ENCODE data around the gene BST1. TPM values are rescaled to one million over a fixed set of nuclear protein-coding genes. Genes with fewer than 3 reads are reported as not detected.

The BST1 gene
- total and polyA plus RNA-seq, 3 experiments from 2014 or later = 0.39 to 0.48 (median 0.44) TPM

- no peaks in the 10 kb centered on the region for H3K27me3 ChIP-seq (ENCODE audit: insufficient read depth, low read length, poor library complexity, severe bottlenecking)
- Mint-ChIP-seq H3K4me3 (no peak overlapping the region), H3K9me3 (no peaks in the 10 kb centered on the region), H3K36me3 (no peaks in the 10 kb centered on the region), H3K27me3 (peaks cover 3 to 4% of the 10 kb centered on the region in 2 donors), H3K27ac (no peak overlapping the region), H3K4me1 (no peaks in the 10 kb centered on the region)
- no peaks in the 10 kb centered on the region for H3K36me3 ChIP-seq (ENCODE audit: insufficient read depth, low read length)
- no peak overlapping the region for H3K4me3 ChIP-seq (ENCODE audit: low read length)
- no peak for DNase-seq
- POLR2A ChIA-PET = no interaction called here
- H3K4me1 ChIP-seq (ENCODE audit: insufficient read depth, low read length) = no peaks in the 10 kb centered on the region
- CTCF ChIA-PET = no interaction called here
- no peaks in the 10 kb centered on the region for H3K9me3 ChIP-seq (ENCODE audit: low read length)
- no peak overlapping the region for H3K27ac ChIP-seq (ENCODE audit: low read depth, low read length)
Measured at GRCh38 chr4:15716115-15716514, 13.2 kb downstream of the BST1 start.

GRCh38 chr4:15717086-15717485, 14.2 kb downstream of the BST1 start:
- no peak overlapping the region for H3K4me3 Mint-ChIP-seq
- ChIA-PET CTCF (no interaction called here), POLR2A (no interaction called here)
- Histone ChIP-seq H3K27me3 (ENCODE audit: insufficient read depth, low read length, poor library complexity, severe bottlenecking) (no peaks in the 10 kb centered on the region), H3K4me3 (ENCODE audit: low read length) (no peak overlapping the region), H3K27ac (ENCODE audit: low read depth, low read length) (no peak overlapping the region), H3K9me3 (ENCODE audit: low read length) (no peaks in the 10 kb centered on the region), H3K4me1 (ENCODE audit: insufficient read depth, low read length) (no peaks in the 10 kb centered on the region), H3K36me3 (ENCODE audit: insufficient read depth, low read length) (no peaks in the 10 kb centered on the region)
- H3K9me3 Mint-ChIP-seq = no peaks in the 10 kb centered on the region
- no peak for DNase-seq
- no peak overlapping the region for H3K27ac Mint-ChIP-seq
- H3K36me3 Mint-ChIP-seq = no peaks in the 10 kb centered on the region
- no peaks in the 10 kb centered on the region for H3K4me1 Mint-ChIP-seq
- H3K27me3 Mint-ChIP-seq = peaks cover 3 to 4% of the 10 kb centered on the region in 2 donors

GRCh38 chr4:15717657-15718416, 15.0 kb downstream of the BST1 start:
- no peaks in the 10 kb centered on the region for H3K36me3 Mint-ChIP-seq
- POLR2A ChIA-PET = no interaction called here
- Histone ChIP-seq H3K4me1 (ENCODE audit: insufficient read depth, low read length) (no peaks in the 10 kb centered on the region), H3K27ac (ENCODE audit: low read depth, low read length) (no peak overlapping the region), H3K4me3 (ENCODE audit: low read length) (no peak overlapping the region), H3K36me3 (ENCODE audit: insufficient read depth, low read length) (no peaks in the 10 kb centered on the region), H3K9me3 (ENCODE audit: low read length) (no peaks in the 10 kb centered on the region), H3K27me3 (ENCODE audit: insufficient read depth, low read length, poor library complexity, severe bottlenecking) (no peaks in the 10 kb centered on the region)
- CTCF ChIA-PET = no interaction called here
- no peaks in the 10 kb centered on the region for H3K9me3 Mint-ChIP-seq
- H3K4me1 Mint-ChIP-seq = no peaks in the 10 kb centered on the region
- peak overlapping the region in 1 of 8 donors; percentile 83 for H3K27ac Mint-ChIP-seq
- H3K4me3 Mint-ChIP-seq = no peak overlapping the region
- H3K27me3 Mint-ChIP-seq = peaks cover 1 to 3% of the 10 kb centered on the region in 2 donors
- DNase-seq = no peak

- Mint-ChIP-seq H3K4me3 (no peak overlapping the region), H3K27ac (no peak overlapping the region), H3K27me3 (peaks cover 0 to 3% of the 10 kb centered on the region in 2 donors), H3K9me3 (no peaks in the 10 kb centered on the region), H3K36me3 (no peaks in the 10 kb centered on the region), H3K4me1 (no peaks in the 10 kb centered on the region)
- H3K36me3 ChIP-seq (ENCODE audit: insufficient read depth, low read length) = no peaks in the 10 kb centered on the region
- POLR2A ChIA-PET = no interaction called here
- no peaks in the 10 kb centered on the region for H3K9me3 ChIP-seq (ENCODE audit: low read length)
- H3K4me3 ChIP-seq (ENCODE audit: low read length) = no peak overlapping the region
- CTCF ChIA-PET = no interaction called here
- no peak for DNase-seq
- no peaks in the 10 kb centered on the region for H3K27me3 ChIP-seq (ENCODE audit: insufficient read depth, low read length, poor library complexity, severe bottlenecking)
- no peaks in the 10 kb centered on the region for H3K4me1 ChIP-seq (ENCODE audit: insufficient read depth, low read length)
- H3K27ac ChIP-seq (ENCODE audit: low read depth, low read length) = no peak overlapping the region
Measured at GRCh38 chr4:15718465-15718864, 15.6 kb downstream of the BST1 start.

- Histone ChIP-seq H3K27ac (ENCODE audit: low read depth, low read length) (no peak overlapping the region), H3K4me3 (ENCODE audit: low read length) (no peak overlapping the region), H3K36me3 (ENCODE audit: insufficient read depth, low read length) (no peaks in the 10 kb centered on the region), H3K9me3 (ENCODE audit: low read length) (no peaks in the 10 kb centered on the region), H3K4me1 (ENCODE audit: insufficient read depth, low read length) (no peaks in the 10 kb centered on the region), H3K27me3 (ENCODE audit: insufficient read depth, low read length, poor library complexity, severe bottlenecking) (no peaks in the 10 kb centered on the region)
- no peak for DNase-seq
- H3K4me3 Mint-ChIP-seq = no peak overlapping the region
- H3K27me3 Mint-ChIP-seq = peaks cover 0 to 3% of the 10 kb centered on the region in 2 donors
- CTCF ChIA-PET = interaction anchor here (1.7 kb wide), 1 partner anchor 10 kb away, joined by 6 read pairs; no protein-coding TSS in a partner anchor
- no peaks in the 10 kb centered on the region for H3K36me3 Mint-ChIP-seq
- no peaks in the 10 kb centered on the region for H3K9me3 Mint-ChIP-seq
- POLR2A ChIA-PET = no interaction called here
- H3K27ac Mint-ChIP-seq = no peak overlapping the region
- H3K4me1 Mint-ChIP-seq = no peaks in the 10 kb centered on the region
Measured at GRCh38 chr4:15718959-15719358, 16.1 kb downstream of the BST1 start.

- Mint-ChIP-seq H3K27ac (no peak overlapping the region), H3K4me1 (no peaks in the 10 kb centered on the region), H3K4me3 (no peak overlapping the region), H3K27me3 (peaks cover 0 to 3% of the 10 kb centered on the region in 2 donors), H3K9me3 (no peaks in the 10 kb centered on the region), H3K36me3 (no peaks in the 10 kb centered on the region)
- H3K9me3 ChIP-seq (ENCODE audit: low read length) = no peaks in the 10 kb centered on the region
- POLR2A ChIA-PET = no interaction called here
- DNase-seq = no peak
- no peaks in the 10 kb centered on the region for H3K36me3 ChIP-seq (ENCODE audit: insufficient read depth, low read length)
- H3K4me3 ChIP-seq (ENCODE audit: low read length) = no peak overlapping the region
- CTCF ChIA-PET = interaction anchor here (1.7 kb wide), 1 partner anchor 10 kb away, joined by 6 read pairs; no protein-coding TSS in a partner anchor
- H3K27ac ChIP-seq (ENCODE audit: low read depth, low read length) = no peak overlapping the region
- no peaks in the 10 kb centered on the region for H3K4me1 ChIP-seq (ENCODE audit: insufficient read depth, low read length)
- H3K27me3 ChIP-seq (ENCODE audit: insufficient read depth, low read length, poor library complexity, severe bottlenecking) = no peaks in the 10 kb centered on the region
Measured at GRCh38 chr4:15719506-15719905, 16.6 kb downstream of the BST1 start.

GRCh38 chr4:15720851-15721250, 18.0 kb downstream of the BST1 start:
- no peak for DNase-seq
- CTCF ChIA-PET = interaction anchor here (1.7 kb wide), 1 partner anchor 8 kb away, joined by 6 read pairs; no protein-coding TSS in a partner anchor
- Histone ChIP-seq H3K27ac (ENCODE audit: low read depth, low read length) (no peak overlapping the region), H3K9me3 (ENCODE audit: low read length) (no peaks in the 10 kb centered on the region), H3K4me1 (ENCODE audit: insufficient read depth, low read length) (no peaks in the 10 kb centered on the region), H3K36me3 (ENCODE audit: insufficient read depth, low read length) (no peaks in the 10 kb centered on the region), H3K4me3 (ENCODE audit: low read length) (no peak overlapping the region), H3K27me3 (ENCODE audit: insufficient read depth, low read length, poor library complexity, severe bottlenecking) (no peaks in the 10 kb centered on the region)
- no peaks in the 10 kb centered on the region for H3K9me3 Mint-ChIP-seq
- peaks cover 4 to 8% (median 4%) of the 10 kb centered on the region in 3 donors for H3K4me1 Mint-ChIP-seq
- H3K4me3 Mint-ChIP-seq = peak overlapping the region in 1 of 7 donors; percentile 57
- POLR2A ChIA-PET = no interaction called here
- H3K27me3 Mint-ChIP-seq = peaks cover 0 to 2% of the 10 kb centered on the region in 2 donors
- no peaks in the 10 kb centered on the region for H3K36me3 Mint-ChIP-seq
- H3K27ac Mint-ChIP-seq = no peak overlapping the region

- no peak overlapping the region for H3K4me3 ChIP-seq (ENCODE audit: low read length)
- CTCF ChIA-PET = interaction anchor here (0.7 kb wide), 1 partner anchor 56 kb away, joined by 3 read pairs; no protein-coding TSS in a partner anchor
- H3K4me1 ChIP-seq (ENCODE audit: insufficient read depth, low read length) = no peaks in the 10 kb centered on the region
- H3K9me3 ChIP-seq (ENCODE audit: low read length) = no peaks in the 10 kb centered on the region
- no peaks in the 10 kb centered on the region for H3K36me3 ChIP-seq (ENCODE audit: insufficient read depth, low read length)
- no peaks in the 10 kb centered on the region for H3K9me3 Mint-ChIP-seq
- H3K27ac Mint-ChIP-seq = peak overlapping the region in 7 of 8 donors; percentile 2 to 91 (median 27)
- H3K4me1 Mint-ChIP-seq = peaks cover 4 to 12% (median 9%) of the 10 kb centered on the region in 3 donors
- peak overlapping the region in 3 of 7 donors; percentile 2 to 40 (median 33) for H3K4me3 Mint-ChIP-seq
- peak in 1 of 5 donors; percentile 35 for DNase-seq
- no peak overlapping the region for H3K27ac ChIP-seq (ENCODE audit: low read depth, low read length)
- POLR2A ChIA-PET = no interaction called here
- no peaks in the 10 kb centered on the region for H3K27me3 Mint-ChIP-seq
- H3K36me3 Mint-ChIP-seq = no peaks in the 10 kb centered on the region
- no peaks in the 10 kb centered on the region for H3K27me3 ChIP-seq (ENCODE audit: insufficient read depth, low read length, poor library complexity, severe bottlenecking)
Measured at GRCh38 chr4:15725608-15726007, 22.7 kb downstream of the BST1 start.

Data from CD8-positive, alpha-beta memory T cell (primary cell).